Naive thymus-derived CD8-positive, alpha-beta T cell (primary cell): ENCODE data around the gene C1orf174. TPM values are rescaled to one million over a fixed set of nuclear protein-coding genes. Genes with fewer than 3 reads are reported as not detected.

Experiments used
- ATAC-seq, 2 donors: fragments of 150-1000 bp; cut with Tn5 transposase in 1 of 2; sonication (Bioruptor Pico), chemical (Tn5 transposase) in 1 of 2; 1 replicate in 1 of 2; 2 replicates in 1 of 2; pipeline ENCODE4 v1.10.0; 2021; ENCODE audit warnings: mild to moderate bottlenecking in 2 of 2, moderate library complexity in 2 of 2
- POLR2A ChIA-PET: fragments of 350-600 bp; sonication (Branson Sonifier 250); formaldehyde crosslinking; loops from one replicate; lab custom pipeline; 2021; ENCODE audit warnings: antibody characterized with exemption; lab: Charles Lee
- DNase-seq, 10 donors: peaks; one replicate each; pipeline versions ENCODE4 v3.0.0 to v3.0.0-alpha.2; 2020 to 2022
- H3K27ac Mint-ChIP-seq, 10 donors: one replicate each; pipeline ENCODE4 v1.8.0; 2020 to 2022; ENCODE audit warnings: mild to moderate bottlenecking in 10 of 10, mixed read lengths in 10 of 10, moderate library complexity in 4 of 10, inconsistent platforms in 1 of 10
- H3K27me3 Mint-ChIP-seq, 5 donors: one replicate each; pipeline ENCODE4 v1.8.0; 2021 to 2022; ENCODE audit warnings: mixed read lengths in 5 of 5
- H3K36me3 Mint-ChIP-seq, 3 donors: one replicate each; pipeline ENCODE4 v1.8.0; 2020 to 2022; ENCODE audit warnings: mixed read lengths in 3 of 3, mild to moderate bottlenecking in 2 of 3, inconsistent platforms in 1 of 3
- H3K4me1 Mint-ChIP-seq, 4 donors: one replicate each; pipeline ENCODE4 v1.8.0; 2021 to 2022; ENCODE audit warnings: mixed read lengths in 4 of 4
- H3K4me3 Mint-ChIP-seq, 10 donors: one replicate each; pipeline ENCODE4 v1.8.0; 2020 to 2022; ENCODE audit warnings: mild to moderate bottlenecking in 10 of 10, mixed read lengths in 10 of 10, moderate library complexity in 6 of 10, inconsistent platforms in 1 of 10
- H3K9me3 Mint-ChIP-seq, 9 donors: one replicate each; pipeline ENCODE4 v1.8.0; 2020 to 2022; ENCODE audit warnings: mixed read lengths in 9 of 9, mild to moderate bottlenecking in 3 of 9, inconsistent platforms in 1 of 9, moderate library complexity in 1 of 9
- polyA plus RNA-seq, 3 donors: library from polyadenylated mRNA; unstranded; fragments of 300-500 nt; fragmentation: Illumina TruSeq; gene quantifications; one replicate each; pipeline ENCODE4 v1.2.3, GENCODE V29; 2021
- total RNA-seq, 8 experiments: library from RNA in 2 of 8; stranded (reverse) in 2 of 8; gene quantifications; one replicate each; pipeline ENCODE4 v1.2.3 and lab custom pipeline; 2021 to 2026

The C1orf174 gene
- total and polyA plus RNA-seq, 5 experiments from 2014 or later = 16.4 to 29.9 (median 27.6) TPM

GRCh38 chr1:3911981-3912808 lies 12.1 kb upstream of the C1orf174 start:
- DNase-seq (no peak), ATAC-seq (no peak)
- no peak overlapping the region for H3K27ac Mint-ChIP-seq
- POLR2A ChIA-PET = no interaction called here
- peaks cover 0 to 5% (median 0%) of the 10 kb centered on the region in 5 donors for H3K27me3 Mint-ChIP-seq
- no peaks in the 10 kb centered on the region for H3K9me3 Mint-ChIP-seq
- no peaks in the 10 kb centered on the region for H3K36me3 Mint-ChIP-seq
- no peak overlapping the region for H3K4me3 Mint-ChIP-seq
- peaks cover 0 to 9% (median 4%) of the 10 kb centered on the region in 4 donors for H3K4me1 Mint-ChIP-seq

GRCh38 chr1:3910857-3911845 lies 11.1 kb upstream of the C1orf174 start:
- H3K4me1 Mint-ChIP-seq = peaks cover 0 to 12% (median 5%) of the 10 kb centered on the region in 4 donors
- H3K27me3 Mint-ChIP-seq = peaks cover 0 to 2% (median 0%) of the 10 kb centered on the region in 5 donors
- DNase-seq = peak; percentile 60 to 86 (median 73)
- H3K36me3 Mint-ChIP-seq = no peaks in the 10 kb centered on the region
- H3K4me3 Mint-ChIP-seq = peak overlapping the region in 7 of 10 donors; percentile 8 to 58 (median 39)
- peak overlapping the region in 1 of 10 donors; percentile 40 for H3K27ac Mint-ChIP-seq
- POLR2A ChIA-PET = interaction anchor here (0.5 to 0.6 kb wide), 2 partner anchors 22 to 1267 kb away, joined by 3 to 8 read pairs; no protein-coding TSS in a partner anchor
- no peaks in the 10 kb centered on the region for H3K9me3 Mint-ChIP-seq
- peak; percentile 93 to 94 for ATAC-seq

- H3K27ac Mint-ChIP-seq = no peak overlapping the region
- peak overlapping the region in 1 of 10 donors; percentile 38 for H3K4me3 Mint-ChIP-seq
- H3K9me3 Mint-ChIP-seq = no peaks in the 10 kb centered on the region
- POLR2A ChIA-PET = no interaction called here
- peaks cover 0 to 1% (median 0%) of the 10 kb centered on the region in 5 donors for H3K27me3 Mint-ChIP-seq
- ATAC-seq (no peak), DNase-seq (no peak)
- peaks cover 0 to 19% (median 5%) of the 10 kb centered on the region in 4 donors for H3K4me1 Mint-ChIP-seq
- peaks cover 0 to 2% (median 0%) of the 10 kb centered on the region in 3 donors for H3K36me3 Mint-ChIP-seq
Measured at GRCh38 chr1:3910049-3910731, 10.1 kb upstream of the C1orf174 start.

- H3K27me3 Mint-ChIP-seq = peaks cover 0 to 1% (median 0%) of the 10 kb centered on the region in 5 donors
- no peak overlapping the region for H3K4me3 Mint-ChIP-seq
- POLR2A ChIA-PET = no interaction called here
- no peak for DNase-seq
- no peak overlapping the region for H3K27ac Mint-ChIP-seq
- H3K36me3 Mint-ChIP-seq = peaks cover 0 to 2% (median 0%) of the 10 kb centered on the region in 3 donors
- H3K9me3 Mint-ChIP-seq = no peaks in the 10 kb centered on the region
- peaks cover 0 to 22% (median 5%) of the 10 kb centered on the region in 4 donors for H3K4me1 Mint-ChIP-seq
- ATAC-seq = no peak
Measured at GRCh38 chr1:3909615-3910014, 9.5 kb upstream of the C1orf174 start.

- Mint-ChIP-seq H3K27ac (no peak overlapping the region), H3K36me3 (peaks cover 0 to 2% (median 0%) of the 10 kb centered on the region in 3 donors), H3K4me3 (no peak overlapping the region), H3K27me3 (peaks cover 0 to 1% (median 0%) of the 10 kb centered on the region in 5 donors), H3K4me1 (peaks cover 0 to 27% (median 5%) of the 10 kb centered on the region in 4 donors), H3K9me3 (no peaks in the 10 kb centered on the region)
- DNase-seq (no peak), ATAC-seq (no peak)
- POLR2A ChIA-PET = no interaction called here
Measured at GRCh38 chr1:3908886-3909517, 8.9 kb upstream of the C1orf174 start.

GRCh38 chr1:3907621-3908165 lies 7.6 kb upstream of the C1orf174 start:
- no peaks in the 10 kb centered on the region for H3K9me3 Mint-ChIP-seq
- H3K27me3 Mint-ChIP-seq = peaks cover 0 to 1% (median 0%) of the 10 kb centered on the region in 5 donors
- peaks cover 8 to 40% (median 18%) of the 10 kb centered on the region in 4 donors for H3K4me1 Mint-ChIP-seq
- H3K36me3 Mint-ChIP-seq = peaks cover 0 to 2% (median 0%) of the 10 kb centered on the region in 3 donors
- no peak for ATAC-seq
- no peak overlapping the region for H3K4me3 Mint-ChIP-seq
- no peak for DNase-seq
- POLR2A ChIA-PET = interaction anchor here (0.7 kb wide), 1 partner anchor 687 kb away, joined by 3 read pairs; no protein-coding TSS in a partner anchor
- peak overlapping the region in 1 of 10 donors; percentile 11 for H3K27ac Mint-ChIP-seq

- no peak for ATAC-seq
- Mint-ChIP-seq H3K36me3 (peaks cover 0 to 2% (median 0%) of the 10 kb centered on the region in 3 donors), H3K27me3 (peaks cover 0 to 1% (median 0%) of the 10 kb centered on the region in 5 donors), H3K4me1 (peaks cover 11 to 46% (median 24%) of the 10 kb centered on the region in 4 donors), H3K4me3 (no peak overlapping the region), H3K9me3 (no peaks in the 10 kb centered on the region), H3K27ac (peak overlapping the region in 1 of 10 donors; percentile 47)
- POLR2A ChIA-PET = no interaction called here
- DNase-seq = peak in 1 of 10 donors; percentile 15
Measured at GRCh38 chr1:3907031-3907534, 7.0 kb upstream of the C1orf174 start.

GRCh38 chr1:3906672-3907020 lies 6.6 kb upstream of the C1orf174 start:
- Mint-ChIP-seq H3K27me3 (peaks cover 0 to 1% (median 0%) of the 10 kb centered on the region in 5 donors), H3K9me3 (no peaks in the 10 kb centered on the region), H3K4me3 (no peak overlapping the region), H3K27ac (no peak overlapping the region), H3K36me3 (peaks cover 0 to 2% (median 0%) of the 10 kb centered on the region in 3 donors), H3K4me1 (peaks cover 11 to 50% (median 28%) of the 10 kb centered on the region in 4 donors)
- DNase-seq (no peak), ATAC-seq (no peak)
- POLR2A ChIA-PET = no interaction called here

- DNase-seq = no peak
- Mint-ChIP-seq H3K4me1 (peaks cover 11 to 55% (median 30%) of the 10 kb centered on the region in 4 donors), H3K36me3 (peaks cover 0 to 2% (median 0%) of the 10 kb centered on the region in 3 donors), H3K27ac (peak overlapping the region in 4 of 10 donors; percentile 9 to 55 (median 23)), H3K27me3 (peaks cover 0 to 1% (median 0%) of the 10 kb centered on the region in 5 donors), H3K4me3 (no peak overlapping the region), H3K9me3 (no peaks in the 10 kb centered on the region)
- POLR2A ChIA-PET = no interaction called here
- no peak for ATAC-seq
Measured at GRCh38 chr1:3905953-3906671, 6.0 kb upstream of the C1orf174 start.

- Mint-ChIP-seq H3K4me3 (no peak overlapping the region), H3K27ac (peak overlapping the region in 4 of 10 donors; percentile 9 to 66 (median 38)), H3K9me3 (no peaks in the 10 kb centered on the region), H3K36me3 (peaks cover 0 to 2% (median 0%) of the 10 kb centered on the region in 3 donors), H3K27me3 (peaks cover 0 to 1% (median 0%) of the 10 kb centered on the region in 5 donors), H3K4me1 (peaks cover 12 to 54% (median 33%) of the 10 kb centered on the region in 4 donors)
- POLR2A ChIA-PET = no interaction called here
- no peak for DNase-seq
- no peak for ATAC-seq
Measured at GRCh38 chr1:3905266-3905952, 5.3 kb upstream of the C1orf174 start.
